ENCODE data around the gene MEGF11.
A peak's percentile ranks its signal among the peaks of the same experiment; 100 is the strongest.

MEGF11 gene

GRCh38 chr15:66080717-66081398 is 172.7 kb downstream of the MEGF11 start:
- DNase-seq: no peak

GRCh38 chr15:66078929-66079275 is 174.6 kb downstream of the MEGF11 start:
- DNase-seq: no peak

- DNase-seq: peak; percentile 9
Observed at GRCh38 chr15:66078196-66078928, 175.2 kb downstream of the MEGF11 start.

- DNase-seq: no peak
Observed at GRCh38 chr15:66077320-66077663, 176.3 kb downstream of the MEGF11 start.

- no peak for DNase-seq
Observed at GRCh38 chr15:66076591-66077319, 176.8 kb downstream of the MEGF11 start.

- no peak for DNase-seq
Observed at GRCh38 chr15:66075947-66076346, 177.6 kb downstream of the MEGF11 start.

GRCh38 chr15:66072616-66073361 is 180.8 kb downstream of the MEGF11 start:
- no peak for DNase-seq

GRCh38 chr15:66071921-66072295 is 181.6 kb downstream of the MEGF11 start:
- no peak for DNase-seq

- DNase-seq: no peak
Observed at GRCh38 chr15:66071160-66071920, 182.2 kb downstream of the MEGF11 start.

GRCh38 chr15:66070220-66070934 is 183.2 kb downstream of the MEGF11 start:
- DNase-seq: no peak

- DNase-seq: no peak
Observed at GRCh38 chr15:66069751-66070150, 183.8 kb downstream of the MEGF11 start.

GRCh38 chr15:66068801-66069200 is 184.7 kb downstream of the MEGF11 start:
- no peak for DNase-seq

- DNase-seq: no peak
Observed at GRCh38 chr15:66067687-66068086, 185.9 kb downstream of the MEGF11 start.

GRCh38 chr15:66066481-66066880 is 187.1 kb downstream of the MEGF11 start:
- no peak for DNase-seq

- no peak for DNase-seq
Observed at GRCh38 chr15:66066005-66066404, 187.5 kb downstream of the MEGF11 start.

- DNase-seq: no peak
Observed at GRCh38 chr15:66065325-66065724, 188.2 kb downstream of the MEGF11 start.

GRCh38 chr15:66063147-66063546 is 190.4 kb downstream of the MEGF11 start:
- no peak for DNase-seq

GRCh38 chr15:66057089-66057488 is 196.5 kb downstream of the MEGF11 start:
- DNase-seq: no peak

GRCh38 chr15:66053991-66054390 is 199.6 kb downstream of the MEGF11 start:
- no peak for DNase-seq

- no peak for DNase-seq
Observed at GRCh38 chr15:66051833-66052232, 201.7 kb downstream of the MEGF11 start.

GRCh38 chr15:66050264-66050663 is 203.3 kb downstream of the MEGF11 start:
- no peak for DNase-seq

GRCh38 chr15:66049353-66049752 is 204.2 kb downstream of the MEGF11 start:
- DNase-seq: no peak

All from cortex of kidney (tissue), 1 donor.